ENCODE data around the gene EWSR1.

Gene EWSR1

GRCh38 chr22:29300467-29300806 lies 32.4 kb downstream of the EWSR1 start:
- no peak overlapping the region for H3K4me3 ChIP-seq (ENCODE audit: low read depth, low read length)
- no peak for TF ChIP-seq CTCF (IDR thresholded peaks at IDR 0.05; ENCODE audit: low read depth, low read length, missing control alignments)
- DNase-seq (ENCODE audit: low read depth), result no peak
- in situ Hi-C loops (cut with HindIII; ENCODE audit: low sequenced_read_pairs), result no loop called here

- in situ Hi-C loops (cut with HindIII; ENCODE audit: low sequenced_read_pairs), result no loop called here
- DNase-seq (ENCODE audit: low read depth), result no peak
- no peak overlapping the region for H3K4me3 ChIP-seq (ENCODE audit: low read depth, low read length)
- TF ChIP-seq CTCF (IDR thresholded peaks at IDR 0.05; ENCODE audit: low read depth, low read length, missing control alignments), result no peak
Observed at GRCh38 chr22:29300807-29301601, 32.9 kb downstream of the EWSR1 start.

- no peak for TF ChIP-seq CTCF (IDR thresholded peaks at IDR 0.05; ENCODE audit: low read depth, low read length, missing control alignments)
- in situ Hi-C loops (cut with HindIII; ENCODE audit: low sequenced_read_pairs), result no loop called here
- no peak for DNase-seq (ENCODE audit: low read depth)
- no peak overlapping the region for H3K4me3 ChIP-seq (ENCODE audit: low read depth, low read length)
Observed at GRCh38 chr22:29301716-29302401, 33.8 kb downstream of the EWSR1 start.

- no peak for DNase-seq (ENCODE audit: low read depth)
- in situ Hi-C loops (cut with HindIII; ENCODE audit: low sequenced_read_pairs), result no loop called here
- TF ChIP-seq CTCF (IDR thresholded peaks at IDR 0.05; ENCODE audit: low read depth, low read length, missing control alignments), result no peak
- H3K4me3 ChIP-seq (ENCODE audit: low read depth, low read length), result no peak overlapping the region
Observed at GRCh38 chr22:29302402-29302680, 34.3 kb downstream of the EWSR1 start.

- in situ Hi-C loops (cut with HindIII; ENCODE audit: low sequenced_read_pairs), result no loop called here
- no peak overlapping the region for H3K4me3 ChIP-seq (ENCODE audit: low read depth, low read length)
- no peak for TF ChIP-seq CTCF (IDR thresholded peaks at IDR 0.05; ENCODE audit: low read depth, low read length, missing control alignments)
- no peak for DNase-seq (ENCODE audit: low read depth)
Observed at GRCh38 chr22:29302681-29303465, 34.8 kb downstream of the EWSR1 start.

- no peak for DNase-seq (ENCODE audit: low read depth)
- no peak overlapping the region for H3K4me3 ChIP-seq (ENCODE audit: low read depth, low read length)
- in situ Hi-C loops (cut with HindIII; ENCODE audit: low sequenced_read_pairs), result no loop called here
- no peak for TF ChIP-seq CTCF (IDR thresholded peaks at IDR 0.05; ENCODE audit: low read depth, low read length, missing control alignments)
Observed at GRCh38 chr22:29305836-29306174, 37.7 kb downstream of the EWSR1 start.

Measured in astrocyte of the cerebellum (primary cell).